Activated T-cell treated with anti-CD3 and anti-CD28 coated beads, Interleukin-2, amount 50 U/mL, for 24 hours (primary cell): Measurements from ENCODE around the gene MRPL18.
"Not testable (repeated sequence)": the region's sequence is repeated elsewhere in the genome, so short reads cannot be mapped to it uniquely, and the experiment has no call there.

ENCODE experiments used
- DNase-seq: peaks from one replicate; pipeline ENCODE4 v3.0.0-alpha.2; 2020
- H3K27ac Mint-ChIP-seq: 2 replicates; pipeline ENCODE4 v1.8.0; 2020; ENCODE audit warnings: mild to moderate bottlenecking, mixed read lengths
- H3K27me3 Mint-ChIP-seq: 2 replicates; pipeline ENCODE4 v1.8.0; 2020; ENCODE audit warnings: mixed read lengths
- H3K36me3 Mint-ChIP-seq: 2 replicates; pipeline ENCODE4 v1.8.0; 2020; ENCODE audit warnings: low read depth, mixed read lengths
- H3K4me1 Mint-ChIP-seq: 2 replicates; pipeline ENCODE4 v1.8.0; 2020; ENCODE audit warnings: low read depth, mixed read lengths
- H3K4me3 Mint-ChIP-seq: 2 replicates; pipeline ENCODE4 v1.8.0; 2020; ENCODE audit warnings: mild to moderate bottlenecking, moderate library complexity, mixed read lengths
- H3K9me3 Mint-ChIP-seq: 2 replicates; pipeline ENCODE4 v1.8.0; 2020; ENCODE audit warnings: mixed read lengths

The MRPL18 gene

DNA sequence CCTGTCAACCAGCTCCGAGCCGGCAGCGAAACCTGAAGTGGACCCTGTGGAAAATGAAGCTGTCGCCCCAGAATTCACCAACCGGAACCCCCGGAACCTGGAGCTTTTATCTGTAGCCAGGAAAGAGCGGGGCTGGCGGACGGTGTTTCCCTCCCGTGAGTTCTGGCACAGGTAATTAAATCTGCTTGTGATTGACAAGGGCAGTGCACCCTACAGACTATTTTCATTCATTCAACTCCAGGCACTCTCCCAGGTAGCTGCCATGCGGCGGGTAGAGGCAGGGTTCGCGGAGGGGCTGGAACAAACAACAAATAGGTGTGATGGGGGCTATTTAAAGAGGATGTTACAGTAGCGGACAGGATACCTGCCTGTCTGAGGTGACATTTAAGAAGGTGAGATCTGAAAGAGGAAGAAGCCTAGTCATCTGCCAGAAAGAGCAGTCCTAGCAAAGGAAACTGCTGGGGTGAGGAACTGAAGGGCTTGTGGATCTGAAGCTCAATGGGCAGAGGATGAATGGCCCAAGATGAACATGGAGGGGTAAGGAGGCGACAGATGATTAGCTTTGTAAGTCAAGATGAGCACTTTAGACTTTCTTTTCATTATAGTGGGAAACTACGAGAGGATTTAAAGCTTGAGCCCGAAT is 810 bp downstream of the MRPL18 start:
- peak; percentile 49 for DNase-seq
- Mint-ChIP-seq H3K9me3 (no peaks in the 10 kb centered on the region), H3K27ac (peak overlapping the region; percentile 100), H3K4me1 (peaks cover 55% of the 10 kb centered on the region), H3K36me3 (peaks cover 93% of the 10 kb centered on the region), H3K27me3 (no peaks in the 10 kb centered on the region), H3K4me3 (peak overlapping the region; percentile 98)

DNA sequence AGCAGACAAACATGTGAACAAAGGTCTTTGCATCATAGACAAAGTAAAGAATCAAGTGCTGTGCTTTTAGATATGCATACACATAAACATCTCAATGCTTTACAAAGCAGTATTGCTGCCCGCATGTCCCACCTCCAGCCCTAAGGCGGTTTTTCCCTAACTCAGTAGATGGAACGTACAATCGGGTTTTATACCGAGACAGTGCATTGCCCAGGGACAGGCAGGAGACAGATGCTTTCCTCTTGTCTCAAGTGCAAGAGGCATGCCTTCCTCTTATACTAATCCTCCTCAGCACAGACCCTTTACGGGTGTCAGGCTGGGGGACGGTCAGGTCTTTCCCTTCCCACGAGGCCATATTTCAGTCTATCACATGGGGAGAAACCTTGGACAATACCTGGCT is 4.7 kb downstream of the MRPL18 start:
- Mint-ChIP-seq H3K4me1 (peaks cover 54% of the 10 kb centered on the region), H3K36me3 (peaks cover 95% of the 10 kb centered on the region), H3K27ac (peak overlapping the region; percentile 55)
- not testable (repeated sequence) for H3K27me3 Mint-ChIP-seq, DNase-seq, H3K9me3 Mint-ChIP-seq, H3K4me3 Mint-ChIP-seq

DNA sequence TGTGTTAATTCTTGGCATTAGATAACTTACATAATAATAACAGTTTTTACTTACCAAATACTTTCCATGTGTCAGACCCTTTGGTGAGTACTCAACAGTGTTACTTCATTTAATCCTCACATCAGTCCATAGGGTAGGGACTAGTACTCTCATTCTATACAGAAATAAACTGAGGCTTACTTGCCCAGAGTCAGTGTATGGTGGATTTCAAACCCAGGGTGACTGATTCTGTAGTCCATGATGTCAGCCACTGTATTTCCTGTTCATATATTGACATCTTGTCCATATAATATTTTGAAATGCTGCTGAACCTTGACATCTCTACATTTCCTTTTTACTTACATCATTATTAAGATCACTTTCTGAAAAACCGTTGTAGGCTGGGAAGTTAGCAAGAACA is 7.3 kb downstream of the MRPL18 start:
- H3K4me3 Mint-ChIP-seq = no peak overlapping the region
- H3K27me3 Mint-ChIP-seq = no peaks in the 10 kb centered on the region
- no peaks in the 10 kb centered on the region for H3K9me3 Mint-ChIP-seq
- H3K4me1 Mint-ChIP-seq = peaks cover 38% of the 10 kb centered on the region
- no peak for DNase-seq
- H3K27ac Mint-ChIP-seq = peak overlapping the region; percentile 35
- peaks cover 78% of the 10 kb centered on the region for H3K36me3 Mint-ChIP-seq

DNA sequence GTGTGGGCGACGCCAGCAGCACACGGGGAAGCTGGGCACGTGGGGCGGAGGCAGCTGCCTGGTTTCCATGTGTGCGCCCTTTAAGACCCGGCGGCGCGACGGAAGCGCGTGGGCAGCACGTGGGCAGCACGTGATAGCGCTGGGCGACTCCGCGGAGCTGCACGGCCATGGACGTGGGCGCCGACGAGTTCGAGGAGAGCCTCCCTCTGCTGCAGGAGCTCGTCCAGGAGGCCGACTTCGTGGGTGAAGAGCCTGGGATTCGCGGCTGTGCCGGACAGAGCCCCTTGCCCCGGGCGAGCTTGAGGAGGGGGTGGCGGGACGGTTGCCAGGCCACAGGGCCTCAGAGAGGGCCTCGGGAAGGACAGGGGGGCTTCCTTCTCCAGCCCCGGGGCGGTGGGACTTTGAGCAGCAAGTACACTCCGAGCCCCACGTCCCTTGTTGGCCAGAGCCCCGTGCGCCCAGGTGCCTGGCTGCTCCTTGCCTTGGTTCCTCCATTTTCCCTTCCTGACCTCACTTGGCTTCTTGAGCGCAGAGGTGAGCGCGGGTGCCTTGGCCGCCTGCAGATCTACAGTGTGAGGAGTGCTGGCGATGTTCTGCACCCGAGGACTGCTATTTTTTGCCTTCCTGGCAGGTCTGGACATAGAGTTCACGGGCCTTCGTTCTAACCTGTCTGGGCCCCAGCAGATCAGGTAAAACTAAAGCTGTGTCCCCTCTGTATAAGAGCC is 10.0 kb downstream of the MRPL18 start, which contains the start of gene PNLDC1:
Gene PNLDC1 (plus strand): TSS at position 136 of the 725 bp plus-strand sequence. CDS start 32 bp downstream, at position 168.
- no peaks in the 10 kb centered on the region for H3K9me3 Mint-ChIP-seq

DNA sequence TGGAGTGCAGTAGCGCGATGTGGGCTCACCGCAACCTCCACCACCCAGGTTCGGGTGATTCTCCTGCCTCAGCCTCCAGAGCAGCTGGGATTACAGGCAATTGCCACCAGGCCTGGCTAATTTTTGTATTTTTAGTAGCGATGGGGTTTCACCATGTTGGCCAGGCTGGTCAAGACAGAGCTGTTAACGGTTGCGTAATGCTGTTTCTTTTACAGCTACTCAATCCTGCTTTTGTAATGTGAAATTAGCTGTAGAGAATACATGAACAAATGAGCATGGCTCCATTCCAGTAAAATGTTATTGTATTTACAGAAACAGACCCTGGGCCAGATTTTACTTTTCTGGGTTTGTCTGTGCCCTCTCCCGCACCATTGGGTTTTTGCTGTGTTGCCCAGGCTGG is 11.7 kb downstream of the MRPL18 start:
- peaks cover 12% of the 10 kb centered on the region for H3K4me1 Mint-ChIP-seq
- H3K4me3 Mint-ChIP-seq = no peak overlapping the region
- no peak overlapping the region for H3K27ac Mint-ChIP-seq
- H3K27me3 Mint-ChIP-seq = no peaks in the 10 kb centered on the region
- peaks cover 53% of the 10 kb centered on the region for H3K36me3 Mint-ChIP-seq
- no peaks in the 10 kb centered on the region for H3K9me3 Mint-ChIP-seq
- DNase-seq = no peak

More for the DNA sequence above, 10.0 kb downstream of the MRPL18 start, which contains the start of gene PNLDC1:
- Mint-ChIP-seq H3K27ac (peak within 1 kb of the TSS; percentile 55), H3K36me3 (peaks cover 56% of the 10 kb centered on the region), H3K4me1 (peaks cover 16% of the 10 kb centered on the region), H3K4me3 (peak within 1 kb of the TSS; percentile 36), H3K27me3 (no peaks in the 10 kb centered on the region)
- DNase-seq = no peak

DNA sequence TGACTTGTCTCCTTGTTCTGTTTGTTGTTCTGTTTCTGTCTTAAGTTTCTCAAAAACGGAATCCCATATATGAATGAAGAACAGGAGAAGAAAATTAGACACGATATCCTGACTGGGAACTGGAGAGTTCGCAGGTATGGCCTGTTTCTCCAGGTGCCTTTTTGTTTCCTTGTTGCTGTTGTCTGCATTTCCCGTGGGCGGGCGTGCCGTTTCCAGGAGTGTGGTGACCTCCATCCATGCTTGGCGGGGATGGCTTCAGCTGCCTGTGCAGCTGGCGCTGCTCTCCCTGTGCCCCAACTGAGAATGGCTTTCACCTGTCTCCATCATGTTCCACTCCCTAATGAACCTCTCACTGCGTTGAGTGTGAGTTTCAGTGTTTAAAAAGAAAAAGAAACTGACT is 14.2 kb downstream of the MRPL18 start:
- no peaks in the 10 kb centered on the region for H3K27me3 Mint-ChIP-seq
- no peaks in the 10 kb centered on the region for H3K4me1 Mint-ChIP-seq
- peaks cover 37% of the 10 kb centered on the region for H3K36me3 Mint-ChIP-seq
- no peak overlapping the region for H3K4me3 Mint-ChIP-seq
- H3K27ac Mint-ChIP-seq = no peak overlapping the region
- DNase-seq = no peak
- H3K9me3 Mint-ChIP-seq = no peaks in the 10 kb centered on the region

- H3K4me3 Mint-ChIP-seq = no peak overlapping the region
- no peaks in the 10 kb centered on the region for H3K4me1 Mint-ChIP-seq
- peaks cover 32% of the 10 kb centered on the region for H3K36me3 Mint-ChIP-seq
- DNase-seq = no peak
- H3K27me3 Mint-ChIP-seq = no peaks in the 10 kb centered on the region
- H3K27ac Mint-ChIP-seq = no peak overlapping the region
- H3K9me3 Mint-ChIP-seq = no peaks in the 10 kb centered on the region
Observed at GRCh38 chr6:159805440-159806020, 15.3 kb downstream of the MRPL18 start.

DNA sequence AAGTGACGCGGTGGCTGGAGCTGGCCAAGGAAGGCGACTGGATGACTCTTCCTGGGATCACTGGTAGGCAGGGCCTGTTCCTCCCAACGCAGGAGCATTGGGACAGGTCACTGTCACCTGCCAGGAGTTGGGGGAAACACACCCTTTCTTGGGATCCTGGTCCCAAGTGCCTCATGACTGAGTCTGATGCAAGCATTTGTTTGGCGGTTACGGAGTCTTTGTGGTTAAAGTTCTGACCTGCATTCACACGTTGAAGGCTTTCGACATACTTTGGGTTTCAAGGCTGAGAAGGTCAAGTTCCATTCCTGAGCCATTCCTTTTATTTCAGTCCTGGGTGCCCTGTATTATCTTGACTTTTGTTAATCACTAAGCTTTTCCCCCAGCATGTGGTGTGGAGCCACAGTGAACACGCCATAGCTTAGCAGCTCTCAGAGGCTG is 15.8 kb downstream of the MRPL18 start:
- H3K4me3 Mint-ChIP-seq = no peak overlapping the region
- H3K36me3 Mint-ChIP-seq = peaks cover 28% of the 10 kb centered on the region
- H3K27me3 Mint-ChIP-seq = no peaks in the 10 kb centered on the region
- no peaks in the 10 kb centered on the region for H3K9me3 Mint-ChIP-seq
- no peak overlapping the region for H3K27ac Mint-ChIP-seq
- no peaks in the 10 kb centered on the region for H3K4me1 Mint-ChIP-seq
- no peak for DNase-seq

DNA sequence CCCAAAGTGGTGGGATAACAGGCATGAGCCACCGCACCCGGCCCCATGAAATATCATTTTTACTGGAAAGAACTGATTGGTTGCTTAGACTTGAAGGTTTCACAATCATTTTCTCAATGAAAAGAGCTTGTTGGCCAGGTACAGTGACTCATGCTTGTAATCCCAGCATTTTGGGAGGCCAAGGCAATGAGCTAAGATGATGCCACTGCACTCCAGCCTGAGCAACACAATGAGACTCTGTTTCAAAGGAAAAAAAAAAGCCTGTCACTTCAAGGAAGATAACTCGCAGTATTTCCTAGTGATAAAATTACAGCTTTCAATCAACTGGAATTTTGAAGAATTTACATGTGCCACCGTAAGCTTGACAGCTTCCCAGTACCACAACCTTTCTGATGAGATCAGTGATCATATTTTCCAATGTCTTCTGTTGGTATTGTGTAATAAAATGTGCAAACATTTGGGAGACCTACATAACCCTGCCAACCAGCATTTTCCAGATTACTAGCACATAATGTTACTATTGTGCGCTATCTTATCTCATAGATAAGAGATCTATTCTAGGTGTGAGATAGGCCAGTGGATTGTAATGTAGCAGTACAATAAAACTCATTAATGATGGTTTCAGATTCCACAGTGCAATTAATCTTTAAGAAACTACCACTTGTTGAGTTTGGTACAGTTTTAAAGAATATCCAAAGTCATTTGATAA is 17.0 kb downstream of the MRPL18 start:
- no peaks in the 10 kb centered on the region for H3K27me3 Mint-ChIP-seq
- H3K27ac Mint-ChIP-seq = no peak overlapping the region
- no peak for DNase-seq
- no peaks in the 10 kb centered on the region for H3K4me1 Mint-ChIP-seq
- H3K4me3 Mint-ChIP-seq = no peak overlapping the region
- H3K9me3 Mint-ChIP-seq = no peaks in the 10 kb centered on the region
- H3K36me3 Mint-ChIP-seq = peaks cover 28% of the 10 kb centered on the region

- Mint-ChIP-seq H3K9me3 (no peaks in the 10 kb centered on the region), H3K4me1 (no peaks in the 10 kb centered on the region), H3K36me3 (peaks cover 28% of the 10 kb centered on the region), H3K27ac (no peak overlapping the region), H3K27me3 (no peaks in the 10 kb centered on the region), H3K4me3 (no peak overlapping the region)
- DNase-seq = no peak
Observed at GRCh38 chr6:159808647-159809046, 18.4 kb downstream of the MRPL18 start.

DNA sequence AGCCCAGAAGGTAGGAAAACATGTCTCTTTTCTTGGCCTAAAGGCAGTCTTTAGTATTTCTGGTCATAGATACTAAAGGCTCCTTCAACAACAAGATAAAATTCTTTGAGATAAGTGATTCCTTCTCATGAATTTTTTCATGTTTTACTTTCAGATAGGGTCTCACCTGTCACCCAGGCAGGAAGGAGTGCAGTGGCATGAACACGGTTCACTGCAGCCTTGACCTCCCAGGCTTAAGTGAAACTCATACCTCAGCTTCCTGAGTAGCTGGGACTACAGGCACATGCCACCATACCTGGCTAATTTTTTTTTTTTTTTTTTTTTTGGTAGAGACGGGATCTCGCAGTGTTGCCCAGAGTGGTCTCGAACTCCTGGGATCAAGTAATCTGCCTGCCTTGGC is 18.9 kb downstream of the MRPL18 start:
- no peak for DNase-seq
- Mint-ChIP-seq H3K4me1 (no peaks in the 10 kb centered on the region), H3K9me3 (no peaks in the 10 kb centered on the region), H3K27ac (no peak overlapping the region), H3K36me3 (peaks cover 28% of the 10 kb centered on the region), H3K27me3 (no peaks in the 10 kb centered on the region), H3K4me3 (no peak overlapping the region)

DNA sequence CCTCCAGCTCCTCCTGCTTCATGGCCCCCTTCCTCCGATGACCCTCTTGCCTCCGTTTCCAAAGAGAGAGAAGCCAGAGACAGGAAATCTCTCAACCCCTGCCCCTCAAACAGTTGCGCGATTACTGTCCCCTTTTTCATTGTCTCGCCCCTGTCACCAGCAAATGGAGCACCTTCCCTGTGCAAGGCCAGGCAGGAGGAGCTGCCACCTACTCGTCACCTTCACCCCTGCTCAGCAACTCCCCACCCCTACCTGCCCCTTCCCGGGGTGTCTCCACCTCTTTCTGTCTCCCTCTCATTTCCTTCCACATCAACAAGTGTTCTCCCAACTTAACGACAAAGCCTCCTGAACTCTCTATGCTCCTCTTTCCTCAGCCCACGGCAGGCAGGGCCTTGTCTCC is 23.5 kb downstream of the MRPL18 start:
- H3K36me3 Mint-ChIP-seq = peaks cover 4% of the 10 kb centered on the region
- no peaks in the 10 kb centered on the region for H3K4me1 Mint-ChIP-seq
- H3K27ac Mint-ChIP-seq = no peak overlapping the region
- no peak overlapping the region for H3K4me3 Mint-ChIP-seq
- H3K9me3 Mint-ChIP-seq = no peaks in the 10 kb centered on the region
- H3K27me3 Mint-ChIP-seq = no peaks in the 10 kb centered on the region
- no peak for DNase-seq

GRCh38 chr6:159815410-159815809 is 25.1 kb downstream of the MRPL18 start:
- no peak overlapping the region for H3K4me3 Mint-ChIP-seq
- peaks cover 12% of the 10 kb centered on the region for H3K4me1 Mint-ChIP-seq
- H3K9me3 Mint-ChIP-seq = no peaks in the 10 kb centered on the region
- no peaks in the 10 kb centered on the region for H3K27me3 Mint-ChIP-seq
- no peak overlapping the region for H3K27ac Mint-ChIP-seq
- H3K36me3 Mint-ChIP-seq = peaks cover 11% of the 10 kb centered on the region
- DNase-seq = no peak

DNA sequence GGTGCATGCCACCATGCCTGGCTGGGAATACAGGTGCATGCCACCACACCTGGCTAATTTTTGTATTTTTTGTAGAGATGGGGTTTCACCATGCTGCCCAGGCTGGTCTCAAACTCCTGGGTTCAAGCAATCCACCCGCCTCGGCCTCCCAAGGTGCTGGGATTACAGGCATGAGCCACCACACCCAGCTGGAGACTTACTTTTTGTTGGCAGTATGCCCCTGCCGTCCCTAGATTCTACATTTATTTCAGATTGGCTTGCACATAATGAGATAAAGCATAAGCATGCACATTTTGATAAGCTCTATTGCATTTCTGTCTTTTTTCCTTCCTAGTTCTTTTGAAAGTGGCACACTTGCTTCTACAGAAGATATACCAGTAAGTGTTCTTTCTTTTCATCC is 26.5 kb downstream of the MRPL18 start:
- not testable (repeated sequence) for H3K4me3 Mint-ChIP-seq, H3K27me3 Mint-ChIP-seq, DNase-seq, H3K27ac Mint-ChIP-seq, H3K9me3 Mint-ChIP-seq
- peaks cover 15% of the 10 kb centered on the region for H3K4me1 Mint-ChIP-seq
- peaks cover 11% of the 10 kb centered on the region for H3K36me3 Mint-ChIP-seq
